ENCODE results near the gene ABHD12.

- TF ChIP-seq CTCF (conservative IDR thresholded peaks at IDR 0.05 in 1 of 2, IDR thresholded peaks at IDR 0.05 in 1 of 2; ENCODE audit: extremely low read depth in 1 of 2, insufficient read depth in 1 of 2, low read depth in 1 of 2, low read length in 2 of 2) (no peak), EZH2 (IDR thresholded peaks at IDR 0.05; ENCODE audit: borderline replicate concordance, low read length) (no peak)
Measured at GRCh38 chr20:25285091-25285647, 105.5 kb downstream of the ABHD12 start.

All from mammary epithelial cell (primary cell).